HG02884 (cell line): Measurements from ENCODE around the gene EFCAB11.

Experiments used
- ATAC-seq: cut with Tn5 transposase; IDR thresholded peaks from one replicate; pipeline ENCODE4 v1.9.1; 2021; ENCODE audit warnings: mild to moderate bottlenecking, moderate library complexity; ENCODE audit not compliant: unreplicated experiment

EFCAB11 gene

DNA sequence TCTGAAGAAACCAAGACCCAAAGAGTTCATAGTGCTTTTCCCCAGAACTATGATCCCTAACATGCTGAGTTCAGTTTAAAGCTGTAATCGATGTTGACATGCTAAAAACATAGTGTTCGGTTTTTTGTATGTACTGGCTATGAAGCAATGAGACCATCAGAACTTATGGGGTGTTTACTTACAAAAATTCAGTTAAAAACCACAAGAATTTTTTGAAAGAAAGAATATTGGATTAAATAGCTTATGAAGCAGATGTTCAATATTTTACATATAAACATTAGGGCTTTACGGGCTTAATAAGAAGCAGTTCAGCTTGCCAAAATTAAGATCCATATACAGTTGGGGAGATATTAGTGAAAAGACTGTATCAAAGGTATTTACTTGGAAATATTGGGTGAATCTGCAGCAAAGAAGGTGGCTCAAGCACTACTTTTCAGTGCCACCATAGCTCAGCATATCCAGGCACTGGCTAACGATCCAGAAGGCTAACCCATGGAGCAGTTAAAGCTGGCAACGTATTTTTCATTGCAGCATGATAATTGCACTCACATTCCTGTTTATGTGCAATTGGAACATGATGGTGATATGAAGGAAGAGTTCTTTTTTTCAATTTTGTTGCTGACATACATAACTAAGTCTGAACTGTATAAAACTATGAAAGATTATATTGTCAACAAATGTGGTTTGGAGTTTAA lies 125.9 kb downstream of the EFCAB11 start:
- no peak for ATAC-seq

DNA sequence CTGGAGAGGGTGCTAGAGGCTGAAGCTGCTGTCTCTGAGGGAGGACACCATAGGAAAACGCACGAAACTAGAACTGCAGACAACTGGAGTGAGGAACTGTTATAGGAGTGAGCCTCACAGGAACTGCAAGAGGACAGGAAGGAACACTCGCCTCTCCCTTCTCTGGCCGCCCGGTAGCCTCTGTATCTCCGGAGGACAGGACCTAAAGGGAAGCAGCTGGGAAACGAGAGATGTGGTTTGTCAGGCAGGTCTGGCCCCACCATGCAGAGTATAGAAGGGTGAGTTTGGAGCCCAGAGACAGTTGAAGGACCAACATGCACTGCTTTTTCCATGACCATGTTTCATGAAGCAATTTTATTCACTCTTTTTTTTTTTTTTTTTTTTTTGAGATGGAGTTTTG lies 127.3 kb downstream of the EFCAB11 start:
- no peak for ATAC-seq

DNA sequence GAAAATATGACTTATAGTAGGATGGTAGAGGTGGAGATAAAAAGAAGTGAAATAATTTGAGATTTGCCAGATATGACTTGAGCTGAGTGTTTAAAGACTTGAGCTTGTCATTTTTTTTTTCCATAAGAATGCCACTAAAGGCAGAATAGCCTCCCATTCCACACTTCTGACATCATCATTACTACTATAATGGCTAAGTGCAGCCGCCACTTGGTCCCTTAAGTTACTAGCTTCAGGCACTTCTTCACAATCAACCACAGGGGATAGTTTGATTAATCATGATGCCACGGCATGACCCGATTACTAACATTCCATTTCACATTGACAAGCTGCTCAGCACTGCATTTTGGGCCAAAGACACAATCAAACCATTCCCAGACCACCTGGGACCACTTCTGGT lies 127.9 kb downstream of the EFCAB11 start:
- ATAC-seq: no peak

DNA sequence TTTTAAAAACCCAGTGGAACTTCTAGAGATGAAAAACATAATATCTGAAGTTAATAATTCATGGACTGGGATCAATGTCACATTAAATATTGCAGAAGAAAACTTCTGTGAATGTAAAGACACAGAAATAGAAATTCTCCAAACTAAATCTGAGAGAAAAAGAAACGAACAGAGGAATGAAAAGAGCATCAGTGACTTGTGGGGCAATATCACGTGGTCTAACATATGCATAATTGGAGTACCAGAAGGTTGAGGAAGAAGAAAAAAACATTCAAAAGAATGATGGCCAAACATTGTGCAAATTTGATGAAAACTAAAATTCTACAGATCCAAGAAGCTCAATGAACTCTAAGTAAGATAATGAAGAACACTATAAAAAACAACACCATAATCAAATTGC lies 130.8 kb downstream of the EFCAB11 start:
- no peak for ATAC-seq

DNA sequence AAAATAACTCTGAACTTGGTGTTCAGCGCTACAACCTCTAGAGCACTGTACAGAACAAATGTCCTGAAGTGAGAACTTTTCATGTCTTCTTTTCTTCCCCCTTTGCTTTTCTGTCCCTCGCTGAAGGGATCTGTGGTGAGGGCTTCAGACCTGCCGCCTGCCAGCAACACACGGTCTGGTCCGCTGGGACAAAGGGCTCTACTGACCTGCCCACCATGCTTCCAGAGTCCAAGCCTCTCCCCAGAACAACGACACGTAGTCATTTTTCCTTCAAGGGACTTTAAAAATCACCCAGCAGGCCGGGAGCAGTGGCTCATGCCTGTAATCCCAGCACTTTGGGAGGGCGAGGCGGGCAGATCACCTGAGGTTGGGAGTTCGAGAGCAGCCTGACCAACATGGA lies 140.4 kb downstream of the EFCAB11 start:
- no peak for ATAC-seq

DNA sequence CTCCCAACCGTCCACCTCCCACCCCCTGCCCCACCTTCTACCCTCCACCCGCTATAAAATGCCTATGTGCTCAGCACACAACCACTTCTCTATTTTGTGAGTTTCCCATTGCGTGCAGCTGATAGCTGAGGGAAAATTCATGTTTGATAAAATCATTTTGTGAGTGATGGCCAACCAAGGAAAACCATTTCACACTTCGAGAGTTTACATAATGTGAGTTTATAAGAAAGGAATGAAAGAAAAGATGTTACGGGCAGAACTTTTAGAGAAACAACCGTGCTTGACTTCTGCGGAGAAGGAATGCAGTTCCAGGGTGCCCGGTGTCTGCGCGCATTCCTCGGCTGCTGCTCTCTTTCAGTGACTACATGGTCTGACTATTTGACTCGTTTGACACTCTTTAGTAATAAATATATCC lies 140.9 kb downstream of the EFCAB11 start:
- no peak for ATAC-seq

DNA sequence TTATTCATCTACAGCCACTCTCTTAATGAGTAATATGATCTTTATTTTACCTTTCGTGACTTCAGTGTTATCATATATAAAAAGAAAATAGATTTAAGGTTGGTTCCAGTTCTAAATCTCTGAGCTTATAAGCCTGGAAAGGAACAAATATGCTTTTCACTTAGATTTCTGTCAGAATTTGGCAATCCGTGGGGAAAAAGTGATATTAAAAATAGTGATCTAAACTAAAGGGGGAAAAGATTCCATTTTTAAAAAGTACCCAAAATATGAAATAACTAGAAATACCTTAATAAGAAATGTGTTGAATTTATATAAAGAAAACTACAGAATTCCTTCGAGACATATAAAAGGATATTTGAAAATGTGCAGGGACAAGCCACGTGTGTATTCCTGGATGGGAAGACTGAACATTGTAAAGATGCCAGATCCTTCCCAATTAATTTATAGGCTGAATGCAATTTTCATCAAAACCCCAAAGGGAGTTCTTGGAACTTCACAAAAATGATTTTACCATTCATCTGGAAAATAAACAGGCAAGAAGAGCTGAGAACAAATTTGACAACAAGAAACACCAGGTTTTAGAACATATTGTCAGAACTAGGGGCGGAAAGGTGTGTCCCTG lies 142.5 kb downstream of the EFCAB11 start:
- ATAC-seq: no peak

DNA sequence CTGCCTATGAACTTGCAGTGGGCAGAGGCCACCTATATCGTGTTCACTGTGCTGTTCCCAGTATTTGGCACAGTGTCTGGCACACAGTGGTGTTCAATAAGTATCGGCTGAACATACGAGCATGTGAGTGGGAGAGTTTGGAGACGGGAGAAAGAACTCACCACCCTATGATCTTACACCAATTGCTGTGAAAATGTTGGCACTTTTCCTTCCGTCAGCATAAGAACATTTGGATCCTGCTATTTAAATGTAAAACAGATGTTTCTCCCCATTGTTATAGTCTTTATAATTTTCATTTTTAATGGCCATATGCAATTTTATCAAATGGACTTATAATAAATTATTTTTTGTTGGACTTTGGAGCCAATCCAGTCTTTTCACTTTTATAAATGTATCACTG lies 144.4 kb downstream of the EFCAB11 start:
- ATAC-seq: no peak

DNA sequence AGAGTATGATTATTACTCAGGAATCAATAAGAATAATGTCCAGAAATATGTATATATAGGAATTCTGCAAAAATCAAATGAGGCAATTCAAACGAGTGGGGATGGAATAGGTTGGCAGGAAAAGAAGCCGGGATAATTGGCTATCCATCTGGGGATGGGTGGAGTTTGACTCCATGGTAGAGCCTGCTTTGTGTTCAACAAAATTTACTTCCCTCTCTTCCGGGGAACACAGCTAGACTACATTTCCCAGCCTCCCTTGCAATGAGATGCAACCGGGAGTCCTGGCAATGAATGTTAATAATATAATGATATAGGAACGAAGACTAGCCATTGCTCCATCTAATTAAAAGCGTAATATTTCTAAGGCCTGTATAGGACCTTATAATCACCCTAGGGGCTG lies 146.6 kb downstream of the EFCAB11 start:
- no peak for ATAC-seq

DNA sequence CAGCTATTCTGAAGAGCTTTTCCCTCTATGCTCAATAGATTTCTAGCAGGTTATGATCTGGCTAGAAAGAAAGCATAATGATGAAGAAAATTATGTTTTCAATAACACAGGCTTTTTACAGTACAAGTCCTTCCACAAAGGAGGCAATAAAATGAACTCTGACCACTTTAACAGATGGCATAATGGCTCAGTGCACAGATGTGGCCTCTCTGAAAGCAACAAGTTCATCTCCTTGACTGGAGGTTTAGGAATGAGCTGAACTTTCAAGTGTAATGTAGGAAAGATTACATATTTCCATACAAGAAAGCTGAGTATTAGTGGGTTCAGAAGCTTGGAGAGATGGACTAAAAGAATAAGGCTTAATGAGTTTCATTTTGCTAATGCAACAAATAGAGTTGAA lies 147.4 kb downstream of the EFCAB11 start:
- no peak for ATAC-seq

DNA sequence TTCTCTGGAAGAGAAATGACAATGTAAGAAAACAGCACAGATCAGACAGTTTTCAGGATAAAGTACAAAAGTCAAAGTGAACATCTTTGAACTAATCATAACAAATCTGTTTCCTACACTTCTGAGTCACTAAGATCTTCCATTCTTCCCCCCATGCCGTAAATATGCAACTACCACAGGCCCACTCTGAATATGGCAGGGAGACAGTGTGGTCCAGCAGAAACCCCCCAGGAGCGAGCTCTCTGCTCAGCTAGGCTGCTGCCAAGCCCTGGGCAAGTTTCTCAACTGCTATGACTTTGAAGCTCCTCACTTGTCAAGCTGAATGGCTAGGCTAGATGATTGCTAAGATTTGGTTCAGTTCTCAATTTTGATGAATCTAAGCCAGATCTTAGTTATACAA lies 148.1 kb downstream of the EFCAB11 start:
- no peak for ATAC-seq

DNA sequence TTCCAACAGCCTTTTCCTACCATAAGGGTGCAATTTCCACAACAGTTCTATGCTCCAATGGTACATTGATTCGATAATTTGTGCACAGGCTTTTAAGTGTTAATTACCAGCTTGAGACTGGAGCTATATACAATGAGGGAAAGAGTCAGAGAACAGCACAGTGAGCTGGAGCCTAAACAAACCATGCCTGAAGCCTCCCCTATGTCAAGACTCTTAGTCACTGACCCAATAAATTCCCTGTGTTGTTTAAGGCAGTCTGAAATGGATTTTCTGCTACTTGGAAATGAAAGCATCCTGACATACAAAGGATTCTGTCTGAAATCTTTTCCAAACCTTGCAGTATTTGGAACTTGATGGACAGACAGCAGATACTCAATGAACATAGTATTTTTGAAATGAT lies 149.0 kb downstream of the EFCAB11 start:
- no peak for ATAC-seq

DNA sequence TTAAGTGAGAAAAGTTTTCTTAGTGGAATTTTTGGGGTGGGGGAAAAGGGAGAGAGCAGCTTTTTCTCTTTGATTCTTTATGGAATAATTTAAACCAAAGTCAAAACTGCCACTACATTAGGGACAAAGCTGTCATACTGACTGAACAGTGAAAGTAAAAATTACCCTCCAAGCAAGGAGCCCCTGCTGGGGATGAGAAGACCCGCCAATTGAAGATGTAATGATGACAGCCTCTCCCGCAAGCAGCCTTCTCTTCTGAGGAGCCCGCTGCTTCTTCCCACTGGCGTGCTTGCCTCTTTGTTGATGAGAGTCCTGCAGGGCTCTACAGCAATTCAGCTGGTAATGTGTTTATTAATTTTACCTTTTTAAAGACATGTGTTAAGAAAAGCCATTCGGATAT lies 151.0 kb downstream of the EFCAB11 start:
- ATAC-seq: no peak

DNA sequence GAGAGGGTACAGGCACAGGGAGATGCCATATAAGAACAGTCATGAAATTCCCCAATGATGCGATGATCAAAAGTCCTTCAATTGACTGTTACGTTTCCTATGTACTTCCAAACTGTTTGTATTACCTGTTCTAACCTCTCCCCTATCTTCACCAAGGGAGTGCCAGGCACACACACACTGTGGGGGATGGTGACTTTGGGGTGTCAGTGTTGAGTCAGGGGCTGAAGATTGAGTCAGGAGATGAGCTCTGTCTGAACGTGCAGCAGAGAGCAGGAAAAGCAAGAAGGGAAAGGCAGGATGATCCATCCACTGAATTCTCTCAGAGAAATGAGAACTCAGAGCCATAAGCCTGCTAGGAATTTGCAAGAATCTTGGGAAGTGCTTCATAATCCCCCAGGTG lies 153.4 kb downstream of the EFCAB11 start:
- no peak for ATAC-seq

DNA sequence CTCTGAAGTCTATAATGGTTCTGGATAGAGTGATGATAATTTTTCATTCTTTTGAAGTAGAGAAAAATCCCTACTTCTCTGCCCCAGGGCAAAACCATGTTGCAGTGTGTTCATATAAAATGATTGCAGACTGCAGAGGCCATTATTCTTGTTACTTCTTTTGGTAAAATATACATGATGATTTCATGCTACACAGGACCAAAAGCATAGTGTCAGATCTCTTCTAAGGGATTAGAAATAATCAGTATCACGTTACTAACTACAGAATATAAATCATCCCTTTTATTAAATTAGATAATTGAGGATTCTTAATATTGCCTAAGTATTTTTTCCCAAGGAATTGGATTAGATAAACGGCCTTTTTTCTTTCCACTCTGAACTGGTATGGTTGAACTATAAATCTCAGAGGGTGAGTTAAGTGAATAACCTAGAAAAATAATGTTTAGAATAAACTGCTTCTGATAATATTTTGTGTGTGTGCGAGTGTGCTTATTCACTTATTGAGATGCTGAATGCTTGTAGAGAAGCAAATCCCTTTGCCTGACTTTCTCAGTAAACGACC lies 156.2 kb downstream of the EFCAB11 start:
- ATAC-seq: no peak

DNA sequence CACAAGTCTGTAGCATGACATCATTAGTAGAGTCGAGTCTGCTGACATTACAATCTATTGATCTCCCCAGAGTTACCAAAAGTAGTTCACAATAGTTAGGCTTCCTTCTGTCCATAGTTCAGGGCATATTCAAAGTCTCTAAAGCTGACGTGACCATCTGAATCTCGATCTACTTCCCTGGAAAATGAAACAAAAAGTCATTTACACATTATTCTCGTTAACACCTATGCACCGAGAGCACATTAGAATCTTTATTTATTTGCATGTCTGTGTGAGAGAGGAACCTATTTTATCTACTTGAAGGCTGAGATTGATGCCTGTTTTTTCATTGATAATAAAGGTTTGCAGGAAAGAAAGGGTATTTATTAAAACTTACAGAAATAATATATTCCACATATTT lies 157.4 kb downstream of the EFCAB11 start:
- no peak for ATAC-seq

DNA sequence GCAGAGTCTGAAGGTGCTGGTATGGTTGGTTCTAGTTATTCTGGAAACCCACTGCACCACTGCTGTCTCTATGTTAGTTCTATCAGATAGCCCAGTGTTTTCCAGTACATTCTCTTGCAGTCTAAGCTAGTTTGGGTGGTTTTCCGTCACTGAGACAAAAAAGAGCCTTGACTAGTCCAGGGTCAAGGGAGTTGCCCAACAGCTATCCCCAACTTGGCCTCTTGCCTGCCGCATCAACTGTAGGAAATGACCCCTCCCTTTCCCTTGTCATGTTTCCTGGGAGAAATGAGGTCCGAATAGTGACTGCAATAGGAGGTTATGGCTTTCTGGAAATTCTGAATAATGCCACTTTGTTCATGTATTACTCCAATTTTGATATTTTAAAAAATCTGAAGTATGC lies 160.4 kb downstream of the EFCAB11 start:
- ATAC-seq: no peak

DNA sequence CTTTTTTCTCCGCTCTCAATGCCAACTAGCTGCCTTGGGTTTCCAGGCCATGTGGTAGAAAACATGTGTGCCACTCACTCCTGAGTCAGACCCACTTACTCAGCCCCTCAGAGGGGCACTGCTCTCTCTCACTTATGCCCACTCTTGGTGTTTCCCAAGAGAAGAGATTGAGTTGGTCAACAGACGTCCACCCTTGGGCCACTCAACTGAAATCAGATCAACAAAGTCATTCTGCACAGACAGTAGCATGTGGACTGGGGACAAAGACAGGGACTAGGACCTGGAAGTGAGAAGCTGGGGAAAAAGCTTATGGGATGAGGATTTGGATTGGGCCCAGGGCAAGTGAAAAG lies 161.2 kb downstream of the EFCAB11 start:
- ATAC-seq: no peak

DNA sequence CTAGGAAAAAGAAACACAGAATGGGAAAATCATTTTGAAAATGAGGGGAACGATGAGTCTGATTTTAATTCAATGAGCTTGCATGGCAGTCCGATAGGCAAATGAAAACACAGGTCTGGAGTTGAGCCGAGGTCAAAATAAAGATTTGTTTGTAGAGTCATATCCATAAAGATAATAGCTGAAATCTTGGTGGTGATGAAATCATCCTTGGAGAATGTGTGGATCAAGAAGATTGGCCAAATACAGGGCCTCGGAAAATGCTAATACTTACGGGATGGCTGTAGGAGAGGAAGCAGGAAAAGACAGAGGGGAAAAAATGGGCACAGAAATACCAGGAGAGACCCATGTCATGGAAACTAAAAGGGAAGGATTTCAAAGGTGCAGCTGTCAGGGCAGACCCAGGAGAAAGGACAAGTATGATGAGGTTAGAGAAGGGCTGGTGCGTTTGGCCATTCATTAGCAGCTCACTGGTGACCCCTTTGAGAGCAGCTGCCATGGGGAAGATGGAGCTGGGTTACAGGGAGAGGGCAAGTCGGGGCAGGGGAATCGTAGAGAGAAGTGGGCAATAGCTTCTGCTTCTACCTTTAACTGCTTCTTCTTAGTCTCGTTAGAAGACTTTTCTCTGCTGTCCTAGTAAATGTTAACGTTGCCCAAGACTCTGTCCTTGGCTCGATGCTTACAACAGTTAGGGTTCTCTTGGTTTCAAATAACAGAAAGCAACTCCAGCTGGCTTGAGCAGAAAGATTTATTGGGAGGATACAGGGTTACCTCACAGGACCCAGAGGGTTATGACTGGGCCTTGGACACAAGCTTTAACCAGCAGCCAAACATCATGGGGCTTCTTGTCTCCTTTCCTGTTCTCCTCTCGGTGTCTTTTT lies 161.8 kb downstream of the EFCAB11 start:
- ATAC-seq: no peak

DNA sequence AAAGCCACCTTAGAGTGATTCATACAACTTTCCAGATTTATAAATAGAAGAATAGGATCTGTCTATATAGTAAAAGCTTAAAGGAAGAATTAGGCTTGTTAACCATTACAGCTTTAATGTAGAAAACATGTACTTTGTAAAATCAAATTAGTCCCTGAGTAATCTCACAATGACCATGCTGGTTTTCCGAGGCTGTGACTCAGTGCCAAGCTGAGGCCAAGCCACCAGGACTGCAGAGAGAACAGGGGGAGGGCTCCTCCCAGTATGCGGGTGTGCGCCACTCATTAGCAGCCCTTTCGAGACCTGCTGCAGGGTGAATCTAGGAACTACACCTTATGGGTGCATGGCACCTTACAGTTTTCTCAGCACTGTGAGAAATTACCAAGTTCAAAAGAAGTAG lies 167.0 kb downstream of the EFCAB11 start:
- ATAC-seq: no peak

DNA sequence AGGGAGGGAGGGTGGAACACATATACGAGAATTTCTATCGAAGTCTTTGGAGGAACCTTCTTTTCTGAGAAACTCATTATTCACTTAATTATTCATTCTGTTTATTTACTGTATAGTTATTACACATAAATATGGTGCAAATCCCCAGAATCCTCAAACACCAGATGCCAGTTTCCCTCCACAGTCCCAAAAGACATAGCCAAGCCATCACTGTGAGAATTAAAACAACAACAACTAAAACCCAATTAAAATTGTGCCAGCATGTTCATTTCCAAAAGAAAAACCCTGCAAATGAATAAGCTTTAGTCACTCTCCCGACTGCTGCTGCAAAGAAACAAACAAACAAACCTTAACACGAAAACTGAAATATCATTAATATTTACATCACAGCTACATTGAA lies 173.5 kb downstream of the EFCAB11 start:
- ATAC-seq: no peak

DNA sequence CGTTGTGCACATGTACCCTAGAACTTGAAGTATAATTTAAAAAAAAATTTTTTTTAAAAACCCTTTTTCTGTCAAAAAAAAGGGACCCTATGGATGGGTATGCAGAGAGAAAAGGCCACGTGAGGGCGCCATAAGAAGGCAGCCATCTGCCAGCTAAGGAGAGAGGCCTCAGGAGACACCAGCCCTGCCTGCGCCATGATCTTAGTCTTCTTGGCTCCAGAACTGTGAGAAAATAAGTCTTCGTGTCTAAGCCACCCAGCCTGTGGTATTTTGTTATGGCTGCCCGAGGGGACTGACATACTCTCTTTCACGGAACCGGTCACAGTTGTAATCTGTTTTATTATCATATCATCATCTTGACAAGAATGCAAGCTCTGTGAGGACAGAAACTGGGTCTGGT lies 174.8 kb downstream of the EFCAB11 start:
- ATAC-seq: no peak
